Activated naive CD8-positive, alpha-beta T cell (primary cell): ENCODE data around the gene SFTPA2.
"Not testable (repeated sequence)": the region's sequence is repeated elsewhere in the genome, so short reads cannot be mapped to it uniquely, and the experiment has no call there.

ENCODE experiments used
- H3K27ac Mint-ChIP-seq: one replicate; pipeline ENCODE4 v1.8.0; 2021; ENCODE audit warnings: mixed read lengths
- H3K27me3 Mint-ChIP-seq: one replicate; pipeline ENCODE4 v1.8.0; 2021; ENCODE audit warnings: mixed read lengths
- H3K36me3 Mint-ChIP-seq: one replicate; pipeline ENCODE4 v1.8.0; 2021; ENCODE audit warnings: mixed read lengths
- H3K4me1 Mint-ChIP-seq: one replicate; pipeline ENCODE4 v1.8.0; 2021; ENCODE audit warnings: low read depth, mixed read lengths
- H3K4me3 Mint-ChIP-seq: one replicate; pipeline ENCODE4 v1.8.0; 2021; ENCODE audit warnings: mild to moderate bottlenecking, mixed read lengths
- H3K9me3 Mint-ChIP-seq: one replicate; pipeline ENCODE4 v1.8.0; 2021; ENCODE audit warnings: low read depth, mixed read lengths

The SFTPA2 gene

DNA sequence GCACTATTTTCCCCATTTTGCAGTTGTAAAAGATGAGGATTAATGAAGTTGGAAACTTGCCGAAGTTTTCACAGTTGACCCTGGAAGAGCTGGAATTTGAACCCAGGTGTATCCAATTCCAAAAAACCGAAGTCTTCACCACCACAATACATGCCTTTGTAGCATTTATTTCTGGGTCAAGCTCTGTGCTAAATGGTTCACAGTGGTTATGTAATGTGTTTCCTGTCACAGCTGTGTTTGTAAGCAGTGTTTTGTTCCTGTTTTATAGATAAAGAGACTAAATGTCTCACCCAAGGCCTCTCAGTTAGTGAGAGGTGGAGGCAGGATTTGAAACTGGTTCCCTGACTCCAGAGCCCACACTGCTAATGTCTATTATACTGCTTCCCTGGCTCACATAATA, 17.6 kb downstream of the SFTPA2 start:
- Mint-ChIP-seq H3K4me1 (no peaks in the 10 kb centered on the region), H3K27me3 (no peaks in the 10 kb centered on the region), H3K4me3 (no peak overlapping the region), H3K9me3 (peaks cover 6% of the 10 kb centered on the region), H3K27ac (no peak overlapping the region), H3K36me3 (no peaks in the 10 kb centered on the region)

DNA sequence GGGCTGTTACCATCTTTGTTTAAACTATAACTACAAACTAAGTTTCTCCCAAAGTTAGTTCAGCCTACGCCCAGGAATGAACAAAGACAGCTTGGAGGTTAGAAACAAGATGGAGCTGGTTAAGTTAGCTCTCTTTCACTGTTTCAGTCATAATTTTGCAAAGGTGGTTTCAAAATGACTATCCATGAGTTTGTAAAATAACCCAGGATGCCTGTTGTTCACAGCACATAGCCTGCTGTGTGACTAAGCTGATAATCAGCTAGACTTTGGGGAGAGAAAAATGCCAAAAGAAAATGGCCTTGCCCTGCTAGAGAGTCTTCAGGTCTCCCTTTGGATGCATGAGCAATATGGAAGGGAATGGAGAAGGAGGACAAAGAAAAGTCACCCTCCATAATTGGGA, 19.3 kb downstream of the SFTPA2 start:
- H3K4me1 Mint-ChIP-seq, H3K36me3 Mint-ChIP-seq, H3K4me3 Mint-ChIP-seq, H3K27ac Mint-ChIP-seq, H3K9me3 Mint-ChIP-seq, H3K27me3 Mint-ChIP-seq: not testable (repeated sequence)

DNA sequence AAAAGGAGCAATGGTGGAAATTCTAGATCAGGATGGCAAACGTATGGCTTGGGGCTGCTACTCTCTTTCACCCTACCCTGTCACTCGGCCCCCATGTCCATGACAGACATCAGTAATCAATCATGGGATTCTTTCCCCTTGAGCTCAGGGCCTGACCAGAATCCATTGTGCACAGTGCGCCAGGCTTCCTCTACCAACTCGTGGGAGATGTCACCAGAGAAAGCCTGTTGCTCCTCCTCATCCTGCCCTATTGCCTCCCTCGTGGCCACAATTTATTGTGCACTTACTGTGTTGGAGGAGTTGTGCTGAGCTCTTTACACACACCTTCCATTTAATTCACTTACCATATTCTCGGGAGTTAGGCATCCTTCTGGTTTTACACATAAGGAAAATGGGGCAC, 21.9 kb downstream of the SFTPA2 start:
- H3K4me1 Mint-ChIP-seq, H3K27me3 Mint-ChIP-seq, H3K4me3 Mint-ChIP-seq, H3K27ac Mint-ChIP-seq, H3K36me3 Mint-ChIP-seq, H3K9me3 Mint-ChIP-seq: not testable (repeated sequence)

DNA sequence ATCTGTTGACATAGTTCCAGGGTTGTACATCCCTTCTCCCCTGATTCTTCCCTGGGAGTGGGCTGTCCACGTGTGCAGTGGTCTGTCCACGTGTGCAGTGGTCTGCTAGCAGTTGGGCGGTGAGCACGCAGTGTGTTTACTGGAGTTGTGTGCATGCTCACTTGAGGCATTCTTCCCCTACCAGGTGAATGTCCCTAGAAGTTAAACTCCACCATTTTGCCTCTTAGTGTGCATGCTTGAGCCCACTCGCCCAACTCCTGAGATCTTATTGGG, 26.4 kb downstream of the SFTPA2 start:
- H3K27ac Mint-ChIP-seq, H3K4me1 Mint-ChIP-seq, H3K4me3 Mint-ChIP-seq, H3K27me3 Mint-ChIP-seq, H3K9me3 Mint-ChIP-seq, H3K36me3 Mint-ChIP-seq: not testable (repeated sequence)

DNA sequence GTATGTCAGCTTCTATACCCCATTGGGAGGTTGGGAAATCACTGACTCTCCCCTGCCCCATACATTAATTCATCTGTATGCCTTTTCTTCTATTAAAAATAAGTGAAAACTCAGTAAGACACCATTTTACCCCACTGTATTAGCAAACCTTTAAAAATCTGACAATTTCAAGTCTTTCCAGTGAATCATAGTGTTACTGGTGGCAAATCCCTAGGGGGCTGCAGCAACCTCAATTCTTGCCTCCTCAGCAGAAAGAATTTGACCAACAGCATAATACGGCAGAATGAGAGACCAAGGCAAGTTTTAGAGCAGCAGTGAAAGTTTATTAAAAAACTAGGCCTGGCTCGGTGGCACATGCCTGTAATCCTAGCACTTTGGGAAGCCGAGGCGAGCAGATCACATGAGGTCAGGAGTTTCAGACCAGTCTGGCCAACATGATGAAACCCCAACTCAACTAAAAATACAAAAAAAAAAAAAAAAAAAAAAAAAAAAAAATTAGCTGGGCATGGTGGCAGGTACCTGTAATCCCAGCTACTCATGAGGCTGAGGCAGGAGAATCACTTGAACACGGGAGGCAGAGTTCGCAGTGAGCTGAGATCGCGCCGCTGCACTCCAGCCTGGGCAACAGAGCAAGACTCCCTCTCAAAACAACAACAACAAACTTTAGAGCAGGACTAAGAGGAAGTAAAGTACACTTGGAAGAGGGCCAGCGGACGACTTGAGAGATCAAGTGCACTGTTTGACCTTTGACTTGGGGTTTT, 26.9 kb downstream of the SFTPA2 start:
- not testable (repeated sequence) for H3K27ac Mint-ChIP-seq, H3K9me3 Mint-ChIP-seq, H3K27me3 Mint-ChIP-seq, H3K4me1 Mint-ChIP-seq, H3K4me3 Mint-ChIP-seq, H3K36me3 Mint-ChIP-seq

DNA sequence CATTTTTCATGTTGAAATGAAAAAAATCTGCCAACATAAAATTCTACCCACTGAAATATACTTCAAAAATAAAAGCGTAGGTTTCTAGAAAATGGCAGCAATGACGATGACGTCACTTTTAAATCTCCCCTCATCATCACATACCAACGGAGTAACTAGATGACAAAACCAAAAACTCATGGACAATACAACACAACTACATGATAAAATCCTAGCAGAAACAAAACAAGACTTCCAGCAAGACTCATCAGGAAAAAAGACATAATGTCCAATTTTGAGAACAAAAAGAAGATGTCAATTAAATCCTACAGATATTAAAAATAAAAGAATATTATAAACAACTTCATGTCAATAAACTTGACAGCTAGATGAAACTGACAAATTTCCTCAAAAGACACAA, 31.9 kb downstream of the SFTPA2 start:
- not testable (repeated sequence) for H3K36me3 Mint-ChIP-seq, H3K4me1 Mint-ChIP-seq, H3K27ac Mint-ChIP-seq, H3K27me3 Mint-ChIP-seq, H3K9me3 Mint-ChIP-seq, H3K4me3 Mint-ChIP-seq

DNA sequence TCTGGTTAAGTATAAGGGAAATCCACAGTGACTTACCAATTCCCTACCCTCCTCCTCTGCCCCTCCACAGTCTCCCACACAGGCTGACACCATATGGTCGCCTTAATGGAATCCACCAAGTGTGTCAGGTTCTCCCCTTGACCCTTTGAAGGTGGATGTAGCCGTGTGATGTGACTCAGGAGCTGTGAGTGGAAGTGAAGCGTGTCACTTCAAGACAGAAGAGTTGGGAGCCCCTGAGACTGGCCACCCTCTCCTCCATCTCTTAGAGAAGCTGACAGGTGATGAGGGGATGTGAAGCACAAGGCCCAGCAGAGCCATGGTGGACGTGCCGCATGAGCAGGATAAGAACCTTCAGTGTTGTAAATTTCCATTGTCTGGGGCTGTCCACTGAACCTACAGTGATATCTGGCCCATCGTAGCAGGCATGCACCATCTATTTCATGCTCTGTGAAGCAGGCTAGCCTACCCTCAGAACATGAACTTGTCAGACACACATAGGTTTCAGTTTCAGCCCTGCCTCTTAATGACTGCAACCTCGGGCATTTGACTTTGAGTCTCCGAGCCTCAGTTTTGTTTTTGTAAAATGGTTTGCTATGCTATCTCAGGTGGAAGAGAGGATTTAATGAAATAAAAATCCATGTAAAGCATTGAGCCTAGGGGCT, 35.0 kb downstream of the SFTPA2 start:
- H3K36me3 Mint-ChIP-seq, H3K27me3 Mint-ChIP-seq, H3K9me3 Mint-ChIP-seq, H3K4me3 Mint-ChIP-seq, H3K27ac Mint-ChIP-seq, H3K4me1 Mint-ChIP-seq: not testable (repeated sequence)

DNA sequence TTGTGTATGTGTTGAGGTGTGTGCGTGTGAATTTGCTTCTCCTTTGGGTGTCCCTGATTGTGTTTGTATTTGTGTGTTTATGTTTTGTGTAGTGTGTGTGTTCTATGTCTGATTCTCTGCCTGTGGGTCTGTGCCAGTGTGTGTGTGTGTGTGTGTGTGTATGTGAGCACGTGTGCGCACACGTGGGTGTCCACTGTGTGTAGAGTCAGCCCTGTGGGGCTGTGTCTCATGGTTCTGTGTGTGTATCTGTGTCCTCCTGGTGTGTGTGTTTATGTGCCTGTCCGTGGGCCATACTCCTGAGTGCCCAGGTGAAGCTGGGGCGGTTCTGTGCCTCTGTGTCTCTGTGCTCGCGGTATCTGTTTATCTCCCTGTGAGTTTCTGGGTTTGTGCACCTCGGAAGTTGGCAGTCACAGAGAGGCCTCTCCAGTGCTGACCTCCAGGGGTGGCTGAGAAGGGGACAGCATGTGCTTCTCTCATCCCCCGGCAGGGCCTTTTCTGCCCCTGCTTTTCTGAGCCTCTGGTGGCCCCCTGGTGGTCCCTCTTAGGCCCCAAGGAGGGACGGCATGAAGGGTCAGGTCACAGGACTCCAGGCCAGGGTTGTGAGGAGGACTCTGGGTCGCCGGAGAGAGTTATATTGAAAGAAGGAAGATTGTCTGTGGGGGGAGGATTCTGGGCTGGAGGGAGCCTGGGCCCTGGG, 36.9 kb downstream of the SFTPA2 start:
- not testable (repeated sequence) for H3K27ac Mint-ChIP-seq, H3K4me3 Mint-ChIP-seq, H3K9me3 Mint-ChIP-seq, H3K27me3 Mint-ChIP-seq, H3K4me1 Mint-ChIP-seq, H3K36me3 Mint-ChIP-seq

DNA sequence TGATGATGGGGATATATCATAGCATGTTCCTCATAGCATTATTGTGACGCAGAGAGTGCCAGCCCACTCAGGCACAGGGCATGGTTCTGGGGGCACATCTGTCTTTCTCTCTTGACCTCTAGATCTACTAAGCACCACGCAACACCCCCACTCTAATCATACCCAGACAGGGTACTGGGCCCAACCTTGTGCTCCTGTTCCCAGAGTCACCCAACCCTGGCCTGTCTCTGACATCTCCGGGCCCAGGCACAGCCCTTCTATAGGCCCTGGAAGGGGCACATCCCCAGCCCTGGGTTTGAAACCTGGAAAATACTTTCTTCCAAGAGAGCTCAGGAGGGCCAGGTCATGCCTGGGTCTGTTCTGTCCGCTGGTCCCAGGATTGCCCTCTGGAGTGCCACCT, 37.7 kb downstream of the SFTPA2 start:
- not testable (repeated sequence) for H3K27ac Mint-ChIP-seq

DNA sequence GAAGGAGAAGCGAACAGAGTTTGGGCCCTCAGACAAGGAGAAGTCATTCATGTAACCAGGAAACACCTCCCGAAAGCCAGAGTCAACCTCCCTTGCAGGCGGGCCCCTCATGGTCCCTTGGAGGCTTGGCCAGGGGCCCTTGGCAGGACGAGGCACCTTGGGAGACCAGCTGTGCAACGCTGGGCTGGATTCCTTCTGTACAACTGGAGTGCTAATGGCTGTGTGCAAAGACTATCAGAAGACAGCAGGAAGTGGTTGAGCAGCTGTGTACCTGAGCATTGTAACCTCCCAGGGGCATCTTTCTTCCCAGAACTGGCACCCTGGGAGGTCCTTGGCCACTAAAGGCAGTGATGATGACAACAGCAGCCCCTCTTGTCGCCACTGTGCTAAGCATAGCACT, 38.5 kb downstream of the SFTPA2 start:
- H3K36me3 Mint-ChIP-seq, H3K4me1 Mint-ChIP-seq, H3K4me3 Mint-ChIP-seq, H3K27ac Mint-ChIP-seq, H3K27me3 Mint-ChIP-seq, H3K9me3 Mint-ChIP-seq: not testable (repeated sequence)

More for the DNA sequence above, 37.7 kb downstream of the SFTPA2 start:
- not testable (repeated sequence) for H3K4me3 Mint-ChIP-seq, H3K27me3 Mint-ChIP-seq, H3K4me1 Mint-ChIP-seq, H3K36me3 Mint-ChIP-seq, H3K9me3 Mint-ChIP-seq

DNA sequence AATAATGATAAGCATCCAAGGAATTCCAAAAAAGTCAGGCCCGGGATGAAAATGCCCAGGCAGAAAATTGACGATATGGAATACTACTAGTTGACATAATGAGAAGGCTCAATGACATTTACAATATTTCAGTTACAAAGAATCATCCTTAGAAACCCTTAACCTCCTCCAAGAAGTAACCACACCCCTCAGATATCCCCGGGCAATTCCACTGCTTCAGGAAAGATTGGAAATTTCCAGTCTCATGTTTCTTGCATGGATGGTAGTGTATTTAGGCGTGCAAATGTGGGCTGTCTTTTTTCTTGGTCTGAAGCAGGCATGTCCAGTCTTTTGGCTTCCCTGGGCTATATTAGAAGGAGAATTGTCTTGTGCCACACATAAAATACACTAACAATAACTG, 42.6 kb downstream of the SFTPA2 start:
- H3K36me3 Mint-ChIP-seq, H3K27ac Mint-ChIP-seq, H3K9me3 Mint-ChIP-seq, H3K4me3 Mint-ChIP-seq, H3K4me1 Mint-ChIP-seq, H3K27me3 Mint-ChIP-seq: not testable (repeated sequence)

DNA sequence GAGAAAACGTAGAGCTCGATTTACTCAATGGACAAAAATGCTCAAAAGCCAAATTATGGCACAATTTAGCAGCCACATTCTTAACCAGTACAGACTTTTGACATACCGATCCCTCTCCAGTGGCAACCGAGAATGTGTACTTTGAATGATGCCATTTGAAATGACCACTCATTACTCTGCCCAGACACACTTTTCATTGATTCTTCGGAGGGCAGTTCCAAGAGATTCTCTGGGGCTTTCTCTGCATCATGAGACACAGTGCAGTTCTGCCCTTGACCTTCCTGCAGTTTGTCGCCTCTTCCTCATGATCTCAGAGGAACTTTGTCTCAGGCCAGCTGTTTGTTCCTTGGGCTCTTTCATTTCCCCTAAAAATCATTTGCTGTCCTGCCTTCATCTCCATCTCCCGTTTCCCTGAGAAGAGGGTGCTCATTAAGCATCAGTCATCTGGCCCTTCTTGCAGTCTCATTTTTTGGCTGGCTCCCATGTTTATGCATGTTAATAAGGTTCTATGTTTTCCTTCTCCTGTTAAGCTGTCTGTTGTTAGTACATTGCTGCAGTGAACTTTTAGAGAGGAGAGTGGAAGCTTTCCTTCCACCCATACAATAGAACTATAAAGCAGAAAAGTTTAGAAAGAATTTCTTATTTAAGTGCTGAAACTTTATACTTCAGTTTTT, 43.5 kb downstream of the SFTPA2 start:
- H3K4me1 Mint-ChIP-seq, H3K36me3 Mint-ChIP-seq, H3K27me3 Mint-ChIP-seq, H3K9me3 Mint-ChIP-seq, H3K4me3 Mint-ChIP-seq, H3K27ac Mint-ChIP-seq: not testable (repeated sequence)

DNA sequence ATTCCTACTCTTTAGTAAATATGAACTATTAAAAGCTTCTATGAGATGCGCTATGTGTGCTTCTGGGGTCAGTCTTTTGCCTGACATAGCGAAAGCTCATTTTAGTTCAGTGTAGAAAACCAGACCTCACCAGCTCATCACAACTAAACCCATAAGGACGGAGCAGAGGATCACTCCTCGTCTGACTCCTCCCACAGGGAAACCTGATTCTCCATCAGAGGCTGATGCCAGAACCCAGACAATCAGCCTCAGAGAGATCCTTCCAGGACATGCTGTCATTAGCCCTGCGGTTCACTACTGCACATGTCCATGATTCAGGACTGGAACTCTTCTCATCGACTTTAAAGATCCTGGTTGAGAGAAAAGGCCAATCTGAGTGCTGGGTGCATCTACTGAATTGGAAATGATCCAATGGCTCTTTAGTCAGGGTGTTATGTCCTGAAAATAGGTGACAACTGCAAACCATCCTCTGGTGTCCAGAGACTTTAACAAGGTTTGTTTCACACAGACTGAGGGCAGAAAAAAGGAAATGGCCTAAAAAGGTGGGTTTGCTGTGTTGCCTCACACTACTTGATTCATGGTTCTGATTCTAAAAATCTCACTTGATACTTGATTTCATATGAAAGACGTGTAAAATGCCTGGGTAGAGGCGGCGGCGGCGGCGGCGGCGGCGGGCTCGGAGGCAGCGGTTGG, 48.2 kb downstream of the SFTPA2 start, which contains the start of gene EIF5AL1:
Gene EIF5AL1, plus strand, starts transcription at position 643 of the 693 bp plus-strand sequence. CDS start 117 bp downstream, outside the sequence.
- not testable (repeated sequence) for H3K27me3 Mint-ChIP-seq, H3K9me3 Mint-ChIP-seq, H3K4me1 Mint-ChIP-seq, H3K36me3 Mint-ChIP-seq, H3K27ac Mint-ChIP-seq, H3K4me3 Mint-ChIP-seq

DNA sequence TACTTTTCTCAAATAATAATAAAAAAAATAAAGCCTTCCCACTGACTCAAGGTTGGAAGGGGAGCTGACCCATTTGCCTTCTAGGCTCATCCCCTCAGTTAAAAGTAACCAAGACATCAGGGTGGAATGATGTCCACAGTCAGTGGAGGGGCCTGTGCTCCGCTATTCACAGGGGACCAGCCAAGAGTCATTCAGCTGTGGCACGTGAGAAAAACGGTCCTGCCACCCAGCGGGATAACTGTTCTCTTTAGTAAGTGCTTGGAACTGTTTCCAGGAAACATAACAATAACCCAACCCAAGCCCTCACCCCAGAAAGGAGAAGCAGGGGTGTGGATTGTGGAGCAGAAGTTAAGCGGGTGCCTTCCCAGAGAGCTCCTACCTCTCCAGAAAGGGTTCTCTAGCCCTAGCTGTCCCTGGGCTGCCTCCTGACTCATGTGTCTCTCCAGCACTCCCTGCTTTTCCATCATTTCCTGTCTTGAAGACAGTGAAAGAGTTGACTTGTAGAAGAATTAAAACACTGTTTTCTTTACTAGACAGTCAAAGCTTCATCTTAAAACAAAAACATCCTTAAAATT, 50.2 kb downstream of the SFTPA2 start:
- not testable (repeated sequence) for H3K4me3 Mint-ChIP-seq, H3K27me3 Mint-ChIP-seq, H3K27ac Mint-ChIP-seq

More for the DNA sequence above, 50.2 kb downstream of the SFTPA2 start:
- H3K4me1 Mint-ChIP-seq, H3K36me3 Mint-ChIP-seq, H3K9me3 Mint-ChIP-seq: not testable (repeated sequence)
